Aorta (tissue), 5 donors: ENCODE results near the gene ST3GAL2. TPM values are rescaled to one million over a fixed set of nuclear protein-coding genes. Genes with fewer than 3 reads are reported as not detected.

Experiments used
- ATAC-seq: fragments of 200-7000 bp; cut with Tn5 transposase; one replicate; pipeline ENCODE4 v1.9.1; 2022; ENCODE audit warnings: moderate library complexity; ENCODE audit not compliant: low FRiP score
- DNase-seq, 2 donors: peaks; one replicate each; pipeline ENCODE4 v3.0.0-alpha.2; 2020
- H3K27ac ChIP-seq, 2 donors: one replicate each; pipeline ENCODE4 v1.5.1; 2013; ENCODE audit warnings: low read length in 2 of 2, mild to moderate bottlenecking in 2 of 2, moderate library complexity in 2 of 2, control low read depth in 1 of 2, inconsistent platforms in 1 of 2, low read depth in 1 of 2
- H3K27me3 ChIP-seq, 2 donors: one replicate each; pipeline ENCODE4 v1.6.1; 2013; ENCODE audit warnings: control low read depth in 1 of 2, low read length in 1 of 2, mild to moderate bottlenecking in 1 of 2, moderate library complexity in 1 of 2; ENCODE audit not compliant: insufficient read depth in 2 of 2, control insufficient read depth in 1 of 2
- H3K36me3 ChIP-seq, 2 donors: one replicate each; pipeline ENCODE4 v1.6.1; 2013; ENCODE audit warnings: control low read depth in 1 of 2, low read length in 1 of 2, mild to moderate bottlenecking in 1 of 2; ENCODE audit not compliant: insufficient read depth in 2 of 2, control insufficient read depth in 1 of 2
- H3K4me1 ChIP-seq, 2 donors: one replicate each; pipeline ENCODE4 v1.6.1; 2013; ENCODE audit warnings: low read length in 2 of 2, control low read depth in 1 of 2, mild to moderate bottlenecking in 1 of 2, moderate library complexity in 1 of 2; ENCODE audit not compliant: insufficient read depth in 2 of 2, control insufficient read depth in 1 of 2
- H3K4me3 ChIP-seq, 2 donors: one replicate each; pipeline ENCODE4 v1.5.1; 2013; ENCODE audit warnings: low read length in 2 of 2, control low read depth in 1 of 2, mild to moderate bottlenecking in 1 of 2
- H3K9me3 ChIP-seq: one replicate; pipeline ENCODE4 v1.6.1; 2013; ENCODE audit warnings: mild to moderate bottlenecking, low read length; ENCODE audit not compliant: control insufficient read depth
- WGBS, 2 donors: extraction: QIAGEN DNeasy Blood & Tissue Kit; methylation state at CpG; one replicate each; pipeline ENCODE4 v1.1.7; 2013; 5-methylcytosine and 5-hydroxymethylcytosine counted together
- intact Hi-C, 2 donors: fragments of 100-400 bp; cut with DNase I; formaldehyde crosslinking; loops; one replicate each; pipeline versions ENCODE4 v1.14.2 to v1.15.0; 2022
- long read RNA-seq, 2 donors: library from polyadenylated mRNA; unstranded; transcript quantifications; one replicate each; pipeline ENCODE4 v2.0.0, GENCODE V29; 2020 to 2021
- polyA plus RNA-seq, 2 donors: library from polyadenylated mRNA; stranded (reverse); fragments of 200-250 nt; gene quantifications; one replicate each; pipeline ENCODE4 v1.2.3, GENCODE V29; 2013
- total RNA-seq, 2 donors: library from RNA; stranded (reverse); fragmentation: NEBNext Ultra II Directional; extraction: Animal tissue kit (Norgen Biotek cat#: 25700); gene quantifications; one replicate each; pipeline ENCODE4 v1.2.1, GENCODE V29; 2021
- donor health status: healthy with polysubstance abuse.
- donor health status: Bipolar disorder and iron deficiency.
- donor health status: DM: no; HTN: no; CAD: no.
- donor health status: DM: no; HTN: no; CAD: no.
- donor health status: DM: yes; HTN: yes; CAD: no.

The ST3GAL2 gene
- 10 to 100 TPM; 28.3 to 39.5 TPM for total RNA-seq
- polyA plus RNA-seq = 1 to 10 TPM; 4.1 to 8.5 TPM
- long read RNA-seq, donor 1, full-length matches to known transcripts = 3 of 23 reads
- long read RNA-seq, donor 1, partial matches to known transcripts = 4 of 23 reads
- long read RNA-seq, donor 1, other reads (novel, unspliced or antisense) = 16 of 23 reads
- long read RNA-seq, donor 2, full-length matches to known transcripts = 12 of 32 reads
- long read RNA-seq, donor 2, partial matches to known transcripts = 1 of 32 reads
- long read RNA-seq, donor 2, other reads (novel, unspliced or antisense) = 19 of 32 reads

GRCh38 chr16:70438969-70439862, at the start of gene ST3GAL2:
Gene ST3GAL2 (minus strand): TSS chr16:70439100. CDS start chr16:70398530, 40,570 bp downstream.
- Histone ChIP-seq H3K27me3 (no peaks in the 10 kb centered on the region), H3K4me3 (peak within 1 kb of the TSS; percentile 66 to 77), H3K36me3 (no peaks in the 10 kb centered on the region), H3K4me1 (no peaks in the 10 kb centered on the region), H3K27ac (peak within 1 kb of the TSS in 1 of 2 donors; percentile 13), H3K9me3 (no peaks in the 10 kb centered on the region)
- intact Hi-C loops = loop anchor here (5.0 kb wide), 1 partner anchor 57 kb away; no protein-coding TSS in a partner anchor
- WGBS, 2 donors = 1 to 2% methylated on average over 38 to 86 of the region's 86 CpGs
- DNase-seq (peak; percentile 97 to 98), ATAC-seq (peak; percentile 98)

- intact Hi-C loops = no loop called here
- ATAC-seq = no peak
- 86 to 95% methylated on average over 1 to 2 of the region's 2 CpGs for WGBS, 2 donors
- no peak for DNase-seq
- H3K4me1 ChIP-seq = no peaks in the 10 kb centered on the region
- H3K27me3 ChIP-seq = no peaks in the 10 kb centered on the region
- H3K36me3 ChIP-seq = peaks cover 0 to 5% of the 10 kb centered on the region in 2 donors
- no peak overlapping the region for H3K27ac ChIP-seq
- no peak overlapping the region for H3K4me3 ChIP-seq
- no peaks in the 10 kb centered on the region for H3K9me3 ChIP-seq
Measured at GRCh38 chr16:70484867-70485266, 46.0 kb upstream of the ST3GAL2 start.

- H3K4me3 ChIP-seq = no peak overlapping the region
- H3K36me3 ChIP-seq = peaks cover 0 to 5% of the 10 kb centered on the region in 2 donors
- 85 to 88% methylated on average over 5 of the region's 5 CpGs for WGBS, 2 donors
- intact Hi-C loops = no loop called here
- ATAC-seq (no peak), DNase-seq (no peak)
- no peaks in the 10 kb centered on the region for H3K4me1 ChIP-seq
- no peaks in the 10 kb centered on the region for H3K27me3 ChIP-seq
- no peak overlapping the region for H3K27ac ChIP-seq
- no peaks in the 10 kb centered on the region for H3K9me3 ChIP-seq
Measured at GRCh38 chr16:70483426-70483825, 44.5 kb upstream of the ST3GAL2 start.

GRCh38 chr16:70482624-70483023, 43.7 kb upstream of the ST3GAL2 start:
- WGBS, 2 donors = 88 to 91% methylated on average over 5 of the region's 5 CpGs

GRCh38 chr16:70481929-70482536, 43.1 kb upstream of the ST3GAL2 start:
- no peaks in the 10 kb centered on the region for H3K27me3 ChIP-seq
- intact Hi-C loops = no loop called here
- peaks cover 0 to 5% of the 10 kb centered on the region in 2 donors for H3K36me3 ChIP-seq
- H3K4me3 ChIP-seq = no peak overlapping the region
- no peaks in the 10 kb centered on the region for H3K4me1 ChIP-seq
- no peaks in the 10 kb centered on the region for H3K9me3 ChIP-seq
- ATAC-seq (no peak), DNase-seq (no peak)
- peak overlapping the region in 1 of 2 donors; percentile 53 for H3K27ac ChIP-seq
- 61 to 63% methylated on average over 7 of the region's 7 CpGs for WGBS, 2 donors

More at GRCh38 chr16:70482624-70483023, 43.7 kb upstream of the ST3GAL2 start:
- Histone ChIP-seq H3K4me3 (no peak overlapping the region), H3K9me3 (no peaks in the 10 kb centered on the region), H3K36me3 (peaks cover 0 to 5% of the 10 kb centered on the region in 2 donors), H3K4me1 (no peaks in the 10 kb centered on the region), H3K27ac (peak overlapping the region in 1 of 2 donors; percentile 53), H3K27me3 (no peaks in the 10 kb centered on the region)
- intact Hi-C loops = no loop called here
- DNase-seq = no peak
- ATAC-seq = no peak

- H3K9me3 ChIP-seq = no peaks in the 10 kb centered on the region
- no peaks in the 10 kb centered on the region for H3K4me1 ChIP-seq
- no peak for ATAC-seq
- H3K36me3 ChIP-seq = peaks cover 0 to 5% of the 10 kb centered on the region in 2 donors
- H3K27ac ChIP-seq = no peak overlapping the region
- DNase-seq = no peak
- WGBS, 2 donors = 85 to 86% methylated on average over 17 of the region's 17 CpGs
- no peaks in the 10 kb centered on the region for H3K27me3 ChIP-seq
- intact Hi-C loops = no loop called here
- H3K4me3 ChIP-seq = no peak overlapping the region
Measured at GRCh38 chr16:70480127-70481105, 41.5 kb upstream of the ST3GAL2 start.

GRCh38 chr16:70478912-70479341, 40.0 kb upstream of the ST3GAL2 start:
- no peak for DNase-seq
- H3K36me3 ChIP-seq = peaks cover 0 to 5% of the 10 kb centered on the region in 2 donors
- intact Hi-C loops = loop anchor here in 1 of 2 donors (5.0 kb wide), 1 partner anchor 82 kb away; no protein-coding TSS in a partner anchor
- 43 to 56% methylated on average over 10 of the region's 10 CpGs for WGBS, 2 donors
- H3K27ac ChIP-seq = no peak overlapping the region
- no peaks in the 10 kb centered on the region for H3K4me1 ChIP-seq
- no peak overlapping the region for H3K4me3 ChIP-seq
- no peaks in the 10 kb centered on the region for H3K27me3 ChIP-seq
- peak; percentile 15 for ATAC-seq
- H3K9me3 ChIP-seq = no peaks in the 10 kb centered on the region
